Heart left ventricle (tissue), 16 donors: ENCODE measurements around the gene SCAF4. TPM values are rescaled to one million over a fixed set of nuclear protein-coding genes. Genes with fewer than 3 reads are reported as not detected.
"Not testable (repeated sequence)": the region's sequence is repeated elsewhere in the genome, so short reads cannot be mapped to it uniquely, and the experiment has no call there.

Source experiments
- ATAC-seq, 4 donors: fragments of 200-7000 bp; cut with Tn5 transposase; one replicate each; pipeline ENCODE4 v1.9.1; 2020 to 2022; ENCODE audit warnings: moderate library complexity in 4 of 4, mild to moderate bottlenecking in 3 of 4, moderate number of reproducible peaks in 1 of 4
- DNase-seq, 5 donors: peaks; one replicate each; pipeline ENCODE4 v3.0.0-alpha.2; 2020
- H3K27ac ChIP-seq, 12 donors: fragments of 200-600 bp; sonication (generic) in 4 of 12; one replicate each; pipeline versions ENCODE4 v1.5.0 to v1.8.0; 2016 to 2022; ENCODE audit warnings: mild to moderate bottlenecking in 2 of 12
- H3K27me3 ChIP-seq, 9 donors: fragments of 200-600 bp; sonication (generic) in 2 of 9; one replicate each; pipeline versions ENCODE4 v1.5.1 to v1.8.0; 2016 to 2022; ENCODE audit warnings: mild to moderate bottlenecking in 3 of 9
- H3K36me3 ChIP-seq, 9 donors: fragments of 200-600 bp; sonication (generic) in 2 of 9; one replicate each; pipeline versions ENCODE4 v1.5.0 to v1.8.0; 2018 to 2022; ENCODE audit warnings: mild to moderate bottlenecking in 2 of 9
- H3K4me1 ChIP-seq, 12 donors: fragments of 200-600 bp; sonication (generic) in 4 of 12; one replicate each; pipeline versions ENCODE4 v1.5.0 to v1.8.0; 2016 to 2022; ENCODE audit warnings: mild to moderate bottlenecking in 3 of 12
- H3K4me3 ChIP-seq, 12 donors: fragments of 200-600 bp; sonication (generic) in 4 of 12; one replicate each; pipeline versions ENCODE4 v1.5.0 to v1.8.0; 2017 to 2022; ENCODE audit warnings: mild to moderate bottlenecking in 9 of 12, moderate library complexity in 4 of 12
- H3K9me3 ChIP-seq, 12 donors: fragments of 200-600 bp; sonication (generic) in 4 of 12; one replicate each; pipeline versions ENCODE4 v1.5.0 to v1.8.0; 2016 to 2022; ENCODE audit warnings: mild to moderate bottlenecking in 1 of 12
- CTCF ChIP-seq, 12 donors: fragments of 200-600 bp; sonication (generic) in 4 of 12; IDR thresholded peaks; one replicate each; pipeline versions ENCODE4 v1.5.0 to v1.8.0; 2018 to 2022; ENCODE audit warnings: antibody characterized with exemption in 12 of 12, mild to moderate bottlenecking in 5 of 12
- POLR2A ChIP-seq, 2 donors: fragments of 450-650 bp; IDR thresholded peaks; one replicate each; pipeline ENCODE4 v1.6.1; 2017; ENCODE audit warnings: antibody characterized with exemption in 2 of 2, mild to moderate bottlenecking in 2 of 2, moderate library complexity in 2 of 2
- WGBS, 4 donors: extraction: QIAGEN DNeasy Blood & Tissue Kit in 2 of 4; methylation state at CpG; one replicate each; pipeline versions ENCODE4 v1.1.5 to v1.1.7; 2013 to 2018; 5-methylcytosine and 5-hydroxymethylcytosine counted together
- intact Hi-C, 10 donors: fragments of 100-400 bp; cut with DNase I; formaldehyde crosslinking; loops; one replicate each; pipeline versions ENCODE4 v1.11.1 to v1.14.2; 2022
- polyA plus RNA-seq, 2 donors: library from polyadenylated mRNA; stranded (reverse); fragments of 200-250 nt; gene quantifications; one replicate each; pipeline ENCODE4 v1.2.3, GENCODE V29; 2013
- total RNA-seq, 9 donors: library from RNA; depleted of rRNA in 2 of 9; stranded (reverse); fragments of >200 nt in 2 of 9; fragmentation: NEBNext Ultra II Directional in 3 of 9; extraction: Animal tissue kit (Norgen Biotek cat#: 25700) in 3 of 9; gene quantifications; one replicate each; pipeline versions ENCODE4 v1.1.0 to v1.2.4, GENCODE V29; 2016 to 2023
- donor health status: ischemic (EF 13 %, LVEDD 7.1; RV severe dilation, severe dysfunction).
- donor health status: healthy with polysubstance abuse.
- donor health status: DM: no; HTN: yes; CAD: no.
- donor health status: DM: no; HTN: no; CAD: no.
- donor health status: ischemic (EF 25% LVEDD 6.9; RV normal size, moderate dysfunction).
- donor health status: ischemic (EF 25% LVEDD 5.7; RV mildly dilated, moderate dysfunction).
- donor health status: healthy.
- donor health status: DM: yes; HTN: yes; CAD: no.
- donor health status: ischemic (EF 35%, LVEDD 5.7; RV mildly dilated, moderate dysfunction).
- donor health status: nonischemic (EF 11% LVEDD 7.7; RV severe dilation, severe dysfunction).
- donor health status: DM: yes; HTN: yes; CAD: no.
- donor health status: PGD.
- donor health status: ischemic (EF 29% LVEDD 5.4; RV normal size, mild dysfunction).
- donor health status: nonischemic (EF 23%, LVEDD 6.1; RV moderate dilation, normal function).

Gene SCAF4
- total and polyA plus RNA-seq, 11 donors, result 7.8 to 25.8 (median 17.3) TPM

GRCh38 chr21:31768710-31769109, 36.8 kb upstream of the SCAF4 start:
- Histone ChIP-seq H3K27me3 (no peaks in the 10 kb centered on the region), H3K4me3 (no peak overlapping the region), H3K27ac (no peak overlapping the region), H3K36me3 (no peaks in the 10 kb centered on the region), H3K4me1 (peaks cover 0 to 12% (median 0%) of the 10 kb centered on the region in 12 donors), H3K9me3 (no peaks in the 10 kb centered on the region)
- ATAC-seq (no peak), DNase-seq (no peak)
- intact Hi-C loops, result no loop called here
- TF ChIP-seq POLR2A (IDR thresholded peaks at IDR 0.05) (no peak), CTCF (IDR thresholded peaks at IDR 0.05) (no peak)
- WGBS, 4 donors, result 72 to 80% (median 78%) methylated on average over 1 of the region's 1 CpG

- no peaks in the 10 kb centered on the region for H3K36me3 ChIP-seq
- no peak overlapping the region for H3K27ac ChIP-seq
- intact Hi-C loops, result no loop called here
- no peaks in the 10 kb centered on the region for H3K9me3 ChIP-seq
- WGBS, 4 donors, result 81 to 83% (median 81%) methylated on average over 3 of the region's 3 CpGs
- TF ChIP-seq CTCF (IDR thresholded peaks at IDR 0.05), result no peak
- no peak for TF ChIP-seq POLR2A (IDR thresholded peaks at IDR 0.05)
- H3K4me1 ChIP-seq, result no peaks in the 10 kb centered on the region
- no peaks in the 10 kb centered on the region for H3K27me3 ChIP-seq
- no peak overlapping the region for H3K4me3 ChIP-seq
- no peak for DNase-seq
- no peak for ATAC-seq
These were observed 35.0 kb upstream of the SCAF4 start for GRCh38 chr21:31766899-31767298.

GRCh38 chr21:31765850-31766249, 33.9 kb upstream of the SCAF4 start:
- H3K9me3 ChIP-seq, ATAC-seq, H3K4me3 ChIP-seq, H3K4me1 ChIP-seq, H3K27me3 ChIP-seq, DNase-seq, H3K36me3 ChIP-seq, H3K27ac ChIP-seq, intact Hi-C loops: not testable (repeated sequence)
- WGBS, 4 donors, result 80 to 87% (median 87%) methylated on average over 6 of the region's 6 CpGs

GRCh38 chr21:31760931-31761330, 29.0 kb upstream of the SCAF4 start:
- no peak overlapping the region for H3K27ac ChIP-seq
- no peaks in the 10 kb centered on the region for H3K4me1 ChIP-seq
- H3K36me3 ChIP-seq, result no peaks in the 10 kb centered on the region
- no peak for ATAC-seq
- H3K9me3 ChIP-seq, result no peaks in the 10 kb centered on the region
- no peak for DNase-seq
- intact Hi-C loops, result no loop called here
- 86 to 90% (median 89%) methylated on average over 4 of the region's 4 CpGs for WGBS, 4 donors
- H3K27me3 ChIP-seq, result no peaks in the 10 kb centered on the region
- TF ChIP-seq CTCF (IDR thresholded peaks at IDR 0.05), result no peak
- TF ChIP-seq POLR2A (IDR thresholded peaks at IDR 0.05), result no peak
- H3K4me3 ChIP-seq, result no peak overlapping the region

GRCh38 chr21:31756787-31757186, 24.9 kb upstream of the SCAF4 start:
- 73 to 92% (median 84%) methylated on average over 1 of the region's 1 CpG for WGBS, 4 donors

More at GRCh38 chr21:31756787-31757186, 24.9 kb upstream of the SCAF4 start:
- DNase-seq, result no peak
- Histone ChIP-seq H3K9me3 (no peaks in the 10 kb centered on the region), H3K27me3 (no peaks in the 10 kb centered on the region), H3K27ac (no peak overlapping the region), H3K4me3 (no peak overlapping the region), H3K4me1 (no peaks in the 10 kb centered on the region), H3K36me3 (no peaks in the 10 kb centered on the region)
- ATAC-seq, result no peak
- no peak for TF ChIP-seq CTCF (IDR thresholded peaks at IDR 0.05)
- intact Hi-C loops, result no loop called here
